GM18868 (cell line): ENCODE measurements around the gene DIO3.

Source experiments
- ATAC-seq: cut with Tn5 transposase; IDR thresholded peaks from one replicate; pipeline ENCODE4 v1.9.1; 2021; ENCODE audit warnings: mild to moderate bottlenecking, moderate library complexity; ENCODE audit not compliant: unreplicated experiment

Gene DIO3

GRCh38 chr14:101595887-101596721, 34.8 kb downstream of the DIO3 start:
- no peak for ATAC-seq

GRCh38 chr14:101596742-101597141, 35.4 kb downstream of the DIO3 start:
- no peak for ATAC-seq

GRCh38 chr14:101598159-101598558, 36.9 kb downstream of the DIO3 start:
- no peak for ATAC-seq

- no peak for ATAC-seq
Observed at GRCh38 chr14:101598571-101599233, 37.4 kb downstream of the DIO3 start.

- no peak for ATAC-seq
Observed at GRCh38 chr14:101599234-101599885, 38.1 kb downstream of the DIO3 start.

- ATAC-seq: no peak
Observed at GRCh38 chr14:101600336-101600890, 39.1 kb downstream of the DIO3 start.

- no peak for ATAC-seq
Observed at GRCh38 chr14:101600891-101601605, 39.8 kb downstream of the DIO3 start.

- ATAC-seq: no peak
Observed at GRCh38 chr14:101601606-101602465, 40.5 kb downstream of the DIO3 start.

GRCh38 chr14:101602466-101602840, 41.2 kb downstream of the DIO3 start:
- ATAC-seq: no peak

- no peak for ATAC-seq
Observed at GRCh38 chr14:101603096-101603495, 41.8 kb downstream of the DIO3 start.

GRCh38 chr14:101604228-101604934, 43.1 kb downstream of the DIO3 start:
- no peak for ATAC-seq

- ATAC-seq: no peak
Observed at GRCh38 chr14:101604935-101605780, 43.9 kb downstream of the DIO3 start.

- no peak for ATAC-seq
Observed at GRCh38 chr14:101605836-101606235, 44.5 kb downstream of the DIO3 start.
